Adipocyte (in vitro differentiated cells): ENCODE results near the gene NRG4.
"Not testable (repeated sequence)": the region's sequence is repeated elsewhere in the genome, so short reads cannot be mapped to it uniquely, and the experiment has no call there.

Source experiments
- DNase-seq: peaks from one replicate; pipeline ENCODE4 v3.0.0-alpha.2; 2015; ENCODE audit warnings: low read depth
- H3K27me3 ChIP-seq: replicated peaks from 2 replicates; pipeline ENCODE4 v1.7.0; 2013; ENCODE audit warnings: mild to moderate bottlenecking, low read length, moderate library complexity; ENCODE audit not compliant: control insufficient read depth, insufficient read depth
- H3K36me3 ChIP-seq: 2 replicates; pipeline ENCODE4 v1.7.0; 2013; ENCODE audit warnings: low read length, mild to moderate bottlenecking, moderate library complexity; ENCODE audit not compliant: control insufficient read depth, insufficient read depth, severe bottlenecking
- H3K4me1 ChIP-seq: 2 replicates; pipeline ENCODE4 v1.7.0; 2013; ENCODE audit warnings: mild to moderate bottlenecking, low read length, moderate library complexity; ENCODE audit not compliant: control insufficient read depth, insufficient read depth
- H3K4me3 ChIP-seq: 2 replicates; pipeline ENCODE4 v1.7.0; 2013; ENCODE audit warnings: mild to moderate bottlenecking, low read length, moderate library complexity
- H3K9ac ChIP-seq: 2 replicates; pipeline ENCODE4 v1.7.0; 2013; ENCODE audit warnings: mild to moderate bottlenecking, low read length, moderate library complexity
- H3K9me3 ChIP-seq: 2 replicates; pipeline ENCODE4 v1.7.0; 2013; ENCODE audit warnings: mild to moderate bottlenecking, low read length, moderate library complexity; ENCODE audit not compliant: control insufficient read depth

Gene NRG4

DNA sequence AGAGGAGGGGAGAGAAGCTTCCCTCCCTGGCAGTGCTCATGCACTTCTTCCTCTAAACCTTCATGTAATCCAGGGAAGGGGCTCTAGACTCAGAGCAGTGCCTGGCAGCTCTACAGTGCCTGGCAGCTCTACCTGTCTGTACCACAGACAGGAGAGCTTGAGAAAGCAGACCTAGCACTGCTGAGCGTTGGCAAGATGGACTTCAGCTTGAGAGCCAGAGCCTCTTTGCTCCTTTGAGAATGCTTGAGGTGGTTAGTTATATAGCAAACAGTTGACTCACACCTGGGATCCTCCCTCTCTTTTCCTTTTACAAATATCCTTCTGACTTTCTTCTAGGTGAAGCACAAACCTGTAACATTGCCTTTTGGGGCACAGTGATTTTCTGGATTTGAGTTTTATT, 87.6 kb downstream of the NRG4 start:
- Histone ChIP-seq H3K9me3 (no peaks in the 10 kb centered on the region), H3K36me3 (peaks cover under 1% of the 10 kb centered on the region), H3K4me3 (no peak overlapping the region), H3K27me3 (no peaks in the 10 kb centered on the region), H3K4me1 (peaks cover 31% of the 10 kb centered on the region), H3K9ac (no peak overlapping the region)
- no peak for DNase-seq

DNA sequence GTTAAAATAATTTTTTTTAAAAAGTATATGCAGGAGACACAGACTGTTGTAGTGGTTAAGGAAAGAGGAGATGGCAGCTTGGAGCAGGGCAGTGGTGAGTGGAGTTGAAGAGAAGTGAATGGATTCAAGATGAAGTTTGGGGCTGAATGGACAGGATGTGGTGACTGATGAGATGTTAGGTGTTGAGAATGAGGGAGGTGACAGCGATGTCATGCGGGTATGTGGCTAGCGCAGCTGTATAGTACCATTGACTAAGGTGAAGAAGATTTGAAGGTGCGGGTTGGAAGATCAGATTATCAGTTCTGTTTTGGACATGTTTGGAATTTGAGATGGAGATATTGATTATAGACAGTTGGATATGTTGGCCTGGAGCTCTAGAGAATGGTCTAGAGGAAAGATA, 88.5 kb downstream of the NRG4 start:
- Histone ChIP-seq H3K4me1 (peaks cover 31% of the 10 kb centered on the region), H3K4me3 (no peak overlapping the region), H3K9ac (no peak overlapping the region), H3K36me3 (peaks cover 4% of the 10 kb centered on the region), H3K27me3 (no peaks in the 10 kb centered on the region), H3K9me3 (no peaks in the 10 kb centered on the region)
- DNase-seq, result no peak

DNA sequence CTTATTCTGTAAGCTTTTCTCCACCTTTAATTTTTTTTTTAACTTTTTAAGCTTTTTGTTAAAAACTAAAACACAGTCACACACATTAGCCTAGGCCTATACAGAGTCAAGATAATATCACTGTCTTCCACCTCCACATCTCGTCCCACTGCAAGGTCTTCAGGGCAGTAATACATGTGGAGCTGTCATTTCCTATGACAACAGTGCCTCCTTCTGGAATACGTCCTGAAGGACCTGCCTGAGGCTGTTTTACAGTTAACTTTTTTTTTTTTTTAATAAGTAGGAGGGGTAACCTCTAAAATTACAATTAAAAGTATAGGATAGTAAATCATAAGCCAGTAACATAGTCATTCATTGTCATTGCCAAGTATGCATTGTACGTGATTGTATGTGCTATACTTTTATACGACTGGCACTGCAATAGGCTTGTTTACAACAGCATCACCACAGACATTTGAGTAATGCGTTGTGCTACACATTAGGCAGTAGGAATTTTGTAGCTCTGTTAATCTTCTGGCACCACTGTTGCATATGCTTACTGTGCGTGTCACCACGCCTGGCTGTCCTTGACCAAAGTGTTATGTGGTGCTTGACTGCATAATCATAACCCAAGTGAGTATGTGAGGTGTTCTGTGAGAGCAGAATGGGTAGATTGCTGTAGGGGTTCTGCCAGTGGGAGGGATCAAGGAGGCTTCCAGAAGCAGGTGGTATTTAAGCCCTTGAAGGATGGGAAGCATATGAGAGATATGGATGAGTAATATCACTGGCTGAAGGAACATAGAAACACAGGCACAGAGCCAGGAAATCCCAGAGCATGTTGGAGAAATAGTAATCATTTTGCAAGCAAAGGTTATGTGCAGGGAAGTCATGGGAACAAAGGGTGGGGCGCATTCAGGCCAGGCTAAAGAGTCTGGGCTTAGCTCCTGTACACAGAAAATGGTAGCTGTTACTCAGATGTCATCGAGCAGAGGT, 90.2 kb downstream of the NRG4 start:
- H3K9ac ChIP-seq, result no peak overlapping the region
- H3K4me3 ChIP-seq, result peak overlapping the region; percentile 51
- peaks cover 21% of the 10 kb centered on the region for H3K36me3 ChIP-seq
- peaks cover 31% of the 10 kb centered on the region for H3K4me1 ChIP-seq
- no peaks in the 10 kb centered on the region for H3K9me3 ChIP-seq
- no peaks in the 10 kb centered on the region for H3K27me3 ChIP-seq
- DNase-seq, result peak; percentile 69

DNA sequence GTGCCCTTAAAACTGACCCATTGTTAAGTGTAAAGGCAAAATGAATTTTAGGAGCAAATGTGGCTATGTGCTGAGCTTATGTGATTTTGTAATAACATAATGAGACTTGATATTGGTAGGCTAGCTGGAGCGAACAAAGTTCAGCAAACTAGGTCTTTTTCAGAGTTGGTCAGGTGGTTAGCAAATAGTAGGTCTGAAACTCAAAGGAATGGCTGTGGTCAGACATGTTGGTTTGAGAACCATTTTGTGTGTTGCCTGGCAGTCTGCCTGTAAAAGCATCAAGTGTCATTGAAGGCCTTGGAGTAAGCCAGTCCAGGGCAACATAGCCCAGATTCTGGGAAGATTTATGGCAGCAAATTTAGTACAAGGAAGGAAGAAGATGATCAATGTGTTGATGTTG, 92.1 kb downstream of the NRG4 start:
- Histone ChIP-seq H3K4me1 (peaks cover 18% of the 10 kb centered on the region), H3K9me3 (no peaks in the 10 kb centered on the region), H3K9ac (no peak overlapping the region), H3K4me3 (no peak overlapping the region), H3K36me3 (peaks cover 30% of the 10 kb centered on the region), H3K27me3 (no peaks in the 10 kb centered on the region)
- DNase-seq, result no peak

- H3K36me3 ChIP-seq, result peaks cover 50% of the 10 kb centered on the region
- H3K9ac ChIP-seq, result no peak overlapping the region
Measured at GRCh38 chr15:75918135-75918534, 94.1 kb downstream of the NRG4 start.

DNA sequence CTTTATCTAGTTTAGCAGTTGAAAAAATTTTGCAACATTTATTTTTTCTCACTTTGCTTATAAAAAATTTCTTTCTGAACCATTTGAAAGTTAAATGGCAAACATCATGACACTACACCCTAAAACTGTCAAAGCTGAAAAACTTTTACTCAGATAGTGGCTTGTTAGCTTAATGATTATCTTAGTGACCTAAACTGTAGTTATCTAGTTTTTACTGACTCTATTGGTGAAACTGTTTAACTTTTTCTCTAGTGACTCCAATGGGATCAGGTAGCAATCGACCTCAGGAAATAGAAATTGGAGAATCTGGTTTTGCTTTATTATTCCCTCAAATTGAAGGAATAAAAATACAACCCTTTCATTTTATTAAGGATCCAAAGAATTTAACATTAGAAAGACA, 95.2 kb downstream of the NRG4 start:
- Histone ChIP-seq H3K36me3 (peaks cover 54% of the 10 kb centered on the region), H3K27me3 (no peaks in the 10 kb centered on the region), H3K4me1 (peaks cover 5% of the 10 kb centered on the region), H3K9me3 (no peaks in the 10 kb centered on the region), H3K4me3 (no peak overlapping the region), H3K9ac (no peak overlapping the region)
- no peak for DNase-seq

More at GRCh38 chr15:75918135-75918534, 94.1 kb downstream of the NRG4 start:
- no peaks in the 10 kb centered on the region for H3K27me3 ChIP-seq
- no peak for DNase-seq
- no peak overlapping the region for H3K4me3 ChIP-seq
- H3K9me3 ChIP-seq, result no peaks in the 10 kb centered on the region
- peaks cover 16% of the 10 kb centered on the region for H3K4me1 ChIP-seq

DNA sequence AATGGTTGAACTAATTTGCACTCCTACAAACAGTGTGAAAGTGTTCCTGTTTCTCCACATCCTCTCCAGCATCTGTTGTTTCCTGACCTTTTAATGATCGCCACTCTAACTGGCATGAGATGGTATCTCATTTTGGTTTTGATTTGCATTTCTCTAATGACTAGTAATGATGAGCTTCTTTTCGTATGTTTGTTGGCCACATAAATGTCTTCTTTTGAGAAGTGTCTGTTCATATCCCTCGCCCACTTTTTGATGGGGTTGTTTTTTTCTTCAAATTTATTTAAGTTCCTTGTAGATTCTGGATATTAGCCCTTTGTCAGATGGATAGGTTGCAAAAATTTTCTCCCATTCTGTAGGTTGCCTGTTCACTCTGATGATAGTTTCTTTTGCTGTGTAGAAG, 101.9 kb downstream of the NRG4 start:
- not testable (repeated sequence) for H3K9me3 ChIP-seq

DNA sequence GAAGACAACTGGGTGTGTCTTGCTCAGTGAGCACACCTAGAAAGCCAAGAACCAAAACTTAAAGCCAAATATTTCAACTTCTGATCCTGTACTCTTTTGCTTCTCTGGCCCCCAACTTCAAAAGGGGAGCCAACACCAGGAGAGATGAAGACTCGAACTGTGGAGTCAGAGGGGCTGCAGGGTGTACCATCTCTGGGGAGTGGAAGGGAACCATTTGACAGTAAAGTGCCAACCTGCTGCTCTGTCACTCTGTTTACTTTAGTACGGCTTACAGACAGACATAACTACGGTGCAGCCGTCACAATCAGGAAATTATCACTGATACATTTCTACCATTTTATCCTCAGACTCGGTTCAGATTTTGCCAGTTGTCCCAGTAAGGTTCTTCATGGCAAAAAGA, 107.0 kb downstream of the NRG4 start:
- DNase-seq, result no peak
- Histone ChIP-seq H3K36me3 (peaks cover 17% of the 10 kb centered on the region), H3K27me3 (no peaks in the 10 kb centered on the region), H3K9ac (no peak overlapping the region), H3K4me1 (peaks cover 19% of the 10 kb centered on the region), H3K4me3 (peak overlapping the region; percentile 99), H3K9me3 (no peaks in the 10 kb centered on the region)

More for the DNA sequence above, 101.9 kb downstream of the NRG4 start:
- H3K9ac ChIP-seq, H3K4me1 ChIP-seq, DNase-seq, H3K4me3 ChIP-seq, H3K27me3 ChIP-seq: not testable (repeated sequence)
- peaks cover 37% of the 10 kb centered on the region for H3K36me3 ChIP-seq

DNA sequence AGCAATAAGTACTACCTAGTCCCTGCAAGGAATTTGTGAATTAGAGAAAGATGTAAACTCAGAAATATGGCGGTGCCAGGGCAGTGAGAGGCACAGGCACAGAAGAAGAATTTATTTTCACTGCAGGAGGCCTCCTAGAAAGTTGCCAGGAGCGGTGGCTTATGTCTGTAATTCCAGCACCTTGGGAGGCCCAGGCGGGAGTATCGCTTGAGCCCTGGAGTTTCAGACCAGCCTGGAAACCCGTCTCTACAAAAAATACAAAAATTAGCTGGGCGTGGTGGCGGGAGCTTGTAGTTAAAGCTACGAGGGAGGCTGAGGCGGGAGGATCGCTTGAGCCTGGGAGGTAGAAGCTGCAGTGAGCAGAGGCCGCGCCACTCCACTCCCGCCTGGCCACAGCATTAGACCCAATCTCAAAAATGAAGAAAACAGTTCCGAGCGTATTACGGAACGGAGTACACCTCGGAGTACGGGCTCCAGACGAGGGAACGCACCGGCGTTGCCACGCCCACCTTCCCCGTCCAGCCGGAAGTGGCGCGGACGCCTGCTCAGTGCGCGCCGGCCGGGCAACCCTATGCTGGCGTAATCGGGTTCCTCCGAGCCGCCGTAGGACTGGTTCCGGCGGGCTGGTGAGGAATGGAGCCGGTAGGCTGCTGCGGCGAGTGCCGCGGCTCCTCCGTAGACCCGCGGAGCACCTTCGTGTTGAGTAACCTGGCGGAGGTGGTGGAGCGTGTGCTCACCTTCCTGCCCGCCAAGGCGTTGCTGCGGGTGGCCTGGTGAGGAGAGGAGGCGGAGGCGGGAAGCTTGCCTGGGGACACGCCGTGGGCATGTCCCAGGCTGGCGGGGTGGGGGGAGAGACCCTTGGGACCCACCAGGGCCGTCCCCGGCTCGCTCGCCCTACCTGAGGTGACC, 108.6 kb downstream of the NRG4 start, which contains the start of gene FBXO22:
Gene FBXO22, plus strand, starts transcription at position 548 of the 909 bp plus-strand sequence. Its CDS starts 86 bp downstream, at position 634.
- Histone ChIP-seq H3K9me3 (no peaks in the 10 kb centered on the region), H3K4me1 (peaks cover 19% of the 10 kb centered on the region), H3K4me3 (peak within 1 kb of the TSS; percentile 99), H3K27me3 (no peaks in the 10 kb centered on the region), H3K36me3 (peaks cover 18% of the 10 kb centered on the region), H3K9ac (peak within 1 kb of the TSS; percentile 94)
- DNase-seq, result peak; percentile 97

- DNase-seq, result no peak
- H3K4me1 ChIP-seq, result peaks cover 19% of the 10 kb centered on the region
- no peak overlapping the region for H3K9ac ChIP-seq
- H3K4me3 ChIP-seq, result no peak overlapping the region
- H3K27me3 ChIP-seq, result no peaks in the 10 kb centered on the region
- peaks cover 30% of the 10 kb centered on the region for H3K36me3 ChIP-seq
- H3K9me3 ChIP-seq, result no peaks in the 10 kb centered on the region
Measured at GRCh38 chr15:75902129-75902557, 110.1 kb downstream of the NRG4 start.

DNA sequence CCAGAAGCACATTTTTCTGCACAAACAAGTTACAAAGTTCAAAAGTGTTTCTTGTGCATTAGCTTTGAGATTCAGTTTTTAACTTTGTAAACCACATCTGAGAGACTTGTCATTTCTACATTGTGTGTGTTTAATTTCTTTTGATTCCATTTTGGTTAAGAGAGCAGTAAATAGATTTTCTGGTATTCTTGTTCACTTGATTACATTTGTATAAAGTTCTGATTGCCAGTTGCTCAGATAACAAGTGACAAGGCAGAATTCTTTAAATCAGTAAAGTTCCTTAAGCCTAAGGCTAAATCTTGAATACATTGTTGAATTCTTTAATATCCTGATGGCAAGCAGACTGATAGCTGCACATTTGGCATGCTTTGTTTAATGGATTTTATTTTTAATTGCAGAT, 111.6 kb downstream of the NRG4 start:
- H3K27me3 ChIP-seq, result no peaks in the 10 kb centered on the region

More for the DNA sequence above, 111.6 kb downstream of the NRG4 start:
- Histone ChIP-seq H3K4me1 (peaks cover 17% of the 10 kb centered on the region), H3K9ac (no peak overlapping the region), H3K4me3 (no peak overlapping the region), H3K36me3 (peaks cover 30% of the 10 kb centered on the region), H3K9me3 (no peaks in the 10 kb centered on the region)
- DNase-seq, result no peak
